ENCODE data around the gene MAD2L1.
A peak's percentile ranks its signal among the peaks of the same experiment; 100 is the strongest.
"Not testable (repeated sequence)": the region's sequence is repeated elsewhere in the genome, so short reads cannot be mapped to it uniquely, and the experiment has no call there.

Gene MAD2L1

DNA sequence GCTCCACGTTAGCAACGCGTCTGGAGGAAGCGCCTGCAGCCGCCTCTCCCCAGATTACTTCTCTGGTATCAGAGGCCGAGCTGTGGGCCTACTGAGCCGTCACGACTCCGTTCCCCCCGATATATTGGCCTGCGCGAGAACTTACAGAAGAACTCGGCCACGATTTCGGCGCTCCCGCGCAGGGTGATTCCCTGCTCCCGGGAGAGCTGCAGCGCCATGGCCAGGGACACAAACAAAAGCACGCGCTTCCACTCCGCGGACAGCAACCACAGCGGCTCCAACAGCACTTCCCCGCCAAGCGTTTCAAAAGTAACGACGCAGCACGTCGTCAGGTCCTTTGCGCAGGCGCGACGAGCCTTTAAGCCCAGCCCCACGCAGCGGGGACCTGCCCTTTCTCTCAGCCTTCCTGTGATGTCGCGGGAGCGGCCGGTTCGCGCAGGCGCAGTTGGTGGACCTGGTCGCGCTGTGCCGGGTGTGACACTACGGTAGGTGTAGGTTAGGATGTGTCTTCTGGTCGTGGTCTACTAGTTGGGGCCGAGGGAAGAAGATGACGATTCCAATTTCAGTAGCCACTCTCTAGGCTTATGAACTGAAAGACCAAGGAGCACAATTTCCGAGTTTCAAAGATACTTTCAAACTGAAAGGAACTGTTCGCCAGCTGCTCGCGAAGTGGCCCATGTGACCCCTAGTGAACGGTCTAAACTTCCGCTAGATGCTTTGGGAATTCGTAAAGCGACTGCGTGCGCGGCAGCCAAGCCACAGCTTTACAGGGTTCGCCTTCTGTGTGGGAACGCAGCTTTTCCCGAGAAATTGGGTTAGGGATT lies at the start of gene MAD2L1:
Gene MAD2L1 (minus strand): TSS at position 332 of the 824 bp plus-strand sequence. CDS start 114 bp downstream, at position 218.
- peak; percentile 38 for DNase-seq (ENCODE audit: low spot score)

DNA sequence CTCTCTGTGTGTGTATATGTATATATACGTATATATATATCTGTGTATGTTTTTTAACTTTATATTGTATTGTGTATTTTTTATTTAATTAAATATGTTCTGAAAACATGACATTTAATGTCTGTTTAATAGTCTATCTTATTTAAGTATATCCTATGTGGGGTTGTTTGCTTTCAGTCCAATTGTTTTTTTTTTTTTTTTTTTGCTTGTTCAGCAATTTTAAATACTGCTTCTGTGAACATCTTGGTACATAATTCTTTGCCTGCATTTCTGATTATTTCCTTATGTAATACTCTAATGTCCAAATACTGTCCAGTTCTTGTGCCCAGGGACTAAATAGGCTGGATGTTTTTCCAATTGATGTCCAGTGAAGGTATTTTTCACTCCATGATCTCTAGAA lies 45.1 kb upstream of the MAD2L1 start:
- DNase-seq (ENCODE audit: low spot score), result no peak

- DNase-seq (ENCODE audit: low spot score), result no peak
Observed at GRCh38 chr4:120109406-120109805, 42.8 kb upstream of the MAD2L1 start.

DNA sequence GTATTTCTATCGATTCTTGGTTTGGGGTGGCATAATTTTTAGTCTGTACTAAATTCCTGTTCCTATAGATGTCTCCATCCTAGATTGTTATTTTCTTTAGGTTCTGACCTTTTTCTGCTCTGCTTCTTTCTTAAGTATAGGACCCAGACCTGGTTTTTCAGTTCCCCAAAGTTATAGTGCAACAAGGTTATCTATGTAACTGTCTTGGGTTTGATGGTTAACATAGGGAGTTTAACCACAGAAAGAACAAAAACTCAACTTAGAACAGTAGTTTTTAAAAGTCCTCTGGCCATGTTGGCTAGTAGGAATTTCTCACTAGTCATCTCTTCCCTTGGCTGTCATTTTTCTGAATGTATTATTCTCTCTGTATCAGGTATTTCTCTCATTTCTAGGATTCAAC lies 38.8 kb upstream of the MAD2L1 start:
- DNase-seq (ENCODE audit: low spot score), result no peak

DNA sequence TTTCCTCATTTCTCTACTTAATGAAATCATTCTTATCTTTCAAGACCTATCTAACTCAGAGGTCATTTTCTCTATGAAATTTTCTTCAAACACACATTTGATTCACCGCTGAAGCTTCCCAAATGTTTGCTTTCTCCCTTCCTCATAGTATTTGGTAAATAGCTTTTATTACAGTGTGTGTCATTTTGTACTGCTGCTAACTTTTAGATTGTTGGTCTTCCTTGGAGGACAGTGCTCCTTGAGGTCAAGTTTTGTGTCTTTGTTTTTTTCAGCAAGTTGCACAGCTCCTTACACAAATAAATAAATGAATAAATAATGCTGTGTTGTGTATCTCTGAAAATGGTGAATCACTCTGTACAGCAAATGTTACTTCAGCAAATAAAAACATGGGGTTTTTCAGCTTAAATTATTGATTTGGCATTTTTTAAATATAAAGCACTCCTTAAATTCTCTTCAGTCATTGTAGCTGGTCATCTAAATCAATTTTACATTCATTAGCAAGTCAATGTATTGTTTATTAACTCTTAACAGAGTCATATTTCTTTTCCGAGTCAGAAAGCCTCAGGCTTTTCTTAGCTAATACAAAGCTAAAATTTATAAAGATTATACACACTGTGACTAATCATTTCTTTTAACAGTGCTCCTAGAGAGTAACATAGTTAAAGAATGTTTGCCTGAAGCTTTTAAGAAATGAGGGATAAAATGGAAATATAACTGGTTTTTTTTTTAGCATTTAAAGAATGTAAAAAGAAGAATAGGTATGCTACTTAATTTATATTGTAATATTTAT lies 30.1 kb upstream of the MAD2L1 start:
- no peak for DNase-seq (ENCODE audit: low spot score)

GRCh38 chr4:120088507-120088906 lies 21.9 kb upstream of the MAD2L1 start:
- no peak for DNase-seq (ENCODE audit: low spot score)

GRCh38 chr4:120088066-120088465 lies 21.4 kb upstream of the MAD2L1 start:
- DNase-seq (ENCODE audit: low spot score), result not testable (repeated sequence)

DNA sequence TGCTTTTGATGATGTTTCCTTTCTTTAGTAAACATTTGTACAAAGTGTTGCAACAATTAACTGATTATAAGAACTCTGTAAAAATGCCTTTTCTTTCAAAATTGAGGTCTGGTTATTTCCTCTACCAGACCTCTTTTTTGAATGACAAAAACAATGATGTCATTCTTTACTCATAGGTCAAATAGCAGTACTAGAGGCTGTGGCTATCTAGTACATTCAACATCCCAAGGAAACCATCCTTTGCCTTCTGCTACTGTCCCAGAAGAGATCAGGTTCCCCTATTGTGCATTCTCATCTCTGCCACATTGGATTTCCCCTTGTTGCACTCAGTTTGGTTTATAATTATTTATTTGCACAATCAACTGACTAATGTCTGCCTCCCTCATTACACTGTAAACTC lies 19.1 kb upstream of the MAD2L1 start:
- DNase-seq (ENCODE audit: low spot score), result no peak

GRCh38 chr4:120084327-120084726 lies 17.7 kb upstream of the MAD2L1 start:
- no peak for DNase-seq (ENCODE audit: low spot score)

DNA sequence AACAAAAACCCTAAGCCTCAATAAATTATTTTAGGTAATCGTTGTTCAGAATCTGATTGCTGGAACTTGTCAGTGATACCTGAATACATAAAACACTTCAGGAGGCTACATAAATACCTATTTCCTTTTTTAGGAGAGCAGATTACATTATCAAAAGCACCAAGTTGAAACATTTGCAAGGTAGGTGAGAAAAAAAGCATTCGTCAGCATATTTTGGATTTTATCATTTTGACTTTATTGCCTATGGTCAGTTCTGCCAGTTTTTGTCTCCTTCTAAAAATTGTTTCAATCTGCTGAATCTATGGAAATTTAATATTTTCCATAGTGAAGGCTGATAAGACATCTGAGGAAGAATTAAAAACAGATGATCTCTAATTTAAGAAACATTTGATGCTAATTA lies 16.5 kb upstream of the MAD2L1 start:
- DNase-seq (ENCODE audit: low spot score), result no peak

DNA sequence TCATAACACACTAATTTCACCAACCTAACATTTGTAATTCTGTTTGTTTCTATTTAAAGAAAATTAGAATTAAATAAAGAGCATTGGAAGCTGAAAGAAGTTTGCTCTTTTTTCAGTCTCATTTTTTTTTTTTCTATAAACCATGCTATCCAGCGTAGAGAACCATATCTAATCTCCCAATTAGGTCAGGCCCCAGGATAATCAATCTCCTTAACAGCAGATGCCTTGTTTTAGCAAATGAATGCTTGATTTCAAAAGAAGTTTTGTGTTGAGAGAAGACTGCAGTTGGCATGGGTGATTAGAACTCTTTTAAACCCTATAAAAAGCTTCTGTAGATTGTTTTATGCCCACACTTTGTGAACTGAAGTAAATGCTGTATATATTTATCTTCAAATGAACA lies 15.6 kb upstream of the MAD2L1 start:
- no peak for DNase-seq (ENCODE audit: low spot score)

DNA sequence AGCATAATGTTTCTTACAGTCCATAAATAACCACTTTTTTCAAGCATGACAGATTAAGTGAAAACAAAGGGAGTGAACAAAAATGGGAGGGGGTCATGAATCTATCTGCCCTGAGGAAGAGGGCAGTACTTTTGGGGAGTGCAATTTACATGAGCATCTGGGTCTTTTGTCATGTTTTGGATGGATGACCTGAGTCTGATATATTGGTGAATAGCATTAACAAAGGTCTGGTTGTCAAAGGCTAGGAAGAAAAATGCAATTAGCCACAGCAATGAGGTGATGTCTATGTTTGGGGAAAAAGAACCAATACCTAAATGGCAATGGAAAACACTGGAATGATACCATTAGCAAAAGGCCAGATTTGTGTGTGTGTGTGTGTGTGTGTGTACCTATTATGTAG lies 15.1 kb upstream of the MAD2L1 start:
- no peak for DNase-seq (ENCODE audit: low spot score)

- no peak for DNase-seq (ENCODE audit: low spot score)
Observed at GRCh38 chr4:120080533-120080932, 13.9 kb upstream of the MAD2L1 start.

- no peak for DNase-seq (ENCODE audit: low spot score)
Observed at GRCh38 chr4:120079839-120080520, 13.3 kb upstream of the MAD2L1 start.

GRCh38 chr4:120078216-120078615 lies 11.6 kb upstream of the MAD2L1 start:
- no peak for DNase-seq (ENCODE audit: low spot score)

DNA sequence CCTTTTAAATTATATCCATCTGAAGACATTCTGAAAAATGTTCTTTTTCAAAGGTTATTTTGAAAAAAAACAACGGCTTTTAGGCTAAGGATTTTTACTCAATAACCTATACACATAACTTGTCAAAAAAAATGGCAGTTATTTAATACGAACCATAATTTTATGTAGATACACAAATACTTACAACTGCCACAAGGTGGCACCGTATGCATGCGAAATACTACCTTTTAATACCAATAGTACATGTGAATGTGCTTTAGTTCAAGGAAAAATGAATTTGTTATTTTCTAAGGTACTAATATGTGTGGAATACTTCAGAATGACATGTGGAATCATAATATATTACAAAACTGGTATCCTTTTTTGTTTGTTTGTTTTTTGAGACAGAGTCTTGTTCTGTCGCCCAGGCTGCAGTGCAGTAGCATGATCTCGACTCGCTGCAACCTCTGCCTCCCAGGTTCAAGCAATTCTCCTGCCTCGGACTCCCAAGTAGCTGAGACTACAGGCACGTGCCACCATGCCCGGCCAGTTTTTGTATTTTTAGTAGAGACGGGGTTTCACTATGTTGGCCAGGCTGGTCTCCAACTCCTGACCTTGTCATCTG lies 4.6 kb upstream of the MAD2L1 start:
- DNase-seq (ENCODE audit: low spot score), result no peak

GRCh38 chr4:120070196-120070595 lies 3.5 kb upstream of the MAD2L1 start:
- DNase-seq (ENCODE audit: low spot score), result no peak

- DNase-seq (ENCODE audit: low spot score), result no peak
Observed at GRCh38 chr4:120065974-120066516, 603 bp downstream of the MAD2L1 start.

GRCh38 chr4:120064887-120065286 lies 1.8 kb downstream of the MAD2L1 start:
- no peak for DNase-seq (ENCODE audit: low spot score)

GRCh38 chr4:120063711-120064110 lies 2.9 kb downstream of the MAD2L1 start:
- not testable (repeated sequence) for DNase-seq (ENCODE audit: low spot score)

DNA sequence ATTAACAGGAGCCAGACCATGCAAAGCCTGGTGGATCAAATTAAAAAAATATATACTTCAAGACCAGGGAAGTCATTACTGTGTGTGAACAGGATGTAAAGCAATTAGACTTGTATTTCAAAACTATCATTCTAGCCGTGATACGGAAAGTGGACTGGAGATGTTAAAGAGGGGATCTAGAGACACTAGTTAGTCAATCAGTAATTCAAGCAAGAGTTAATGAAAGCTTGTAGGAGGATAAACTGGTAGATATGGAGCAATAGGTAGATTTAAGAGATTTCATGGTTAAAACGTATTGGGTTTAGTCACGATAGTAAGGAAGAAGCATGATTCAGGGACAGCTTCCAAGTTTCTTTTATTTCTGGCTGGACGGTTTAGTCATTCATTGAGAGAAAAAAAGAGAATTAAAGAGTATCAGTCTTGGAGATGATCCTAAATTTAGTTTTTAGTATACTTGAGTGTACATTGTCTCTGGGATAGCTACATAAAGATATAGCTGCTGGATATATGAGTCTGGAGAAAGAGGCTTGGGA lies 3.9 kb downstream of the MAD2L1 start:
- DNase-seq (ENCODE audit: low spot score), result no peak

DNA sequence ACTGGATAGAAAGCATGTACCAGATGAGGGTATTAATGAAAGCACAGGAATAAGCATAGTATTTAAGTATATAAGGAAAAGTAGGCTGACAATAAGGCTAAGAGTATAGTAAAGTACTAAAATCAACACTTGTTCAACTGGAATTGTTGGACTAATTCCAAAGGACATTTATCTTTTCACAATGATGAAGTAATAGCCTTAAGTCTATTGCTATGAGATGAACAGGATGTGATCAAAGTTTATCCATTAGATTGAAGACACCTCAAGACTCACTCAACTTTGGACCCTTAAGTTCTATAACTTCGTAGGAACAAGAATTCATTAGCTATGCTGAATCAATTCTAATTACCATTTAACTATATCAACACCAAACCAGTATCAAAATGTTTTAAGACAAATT lies 7.6 kb downstream of the MAD2L1 start:
- DNase-seq (ENCODE audit: low spot score), result no peak
